ENCODE results near the gene NKAIN4.

DNA sequence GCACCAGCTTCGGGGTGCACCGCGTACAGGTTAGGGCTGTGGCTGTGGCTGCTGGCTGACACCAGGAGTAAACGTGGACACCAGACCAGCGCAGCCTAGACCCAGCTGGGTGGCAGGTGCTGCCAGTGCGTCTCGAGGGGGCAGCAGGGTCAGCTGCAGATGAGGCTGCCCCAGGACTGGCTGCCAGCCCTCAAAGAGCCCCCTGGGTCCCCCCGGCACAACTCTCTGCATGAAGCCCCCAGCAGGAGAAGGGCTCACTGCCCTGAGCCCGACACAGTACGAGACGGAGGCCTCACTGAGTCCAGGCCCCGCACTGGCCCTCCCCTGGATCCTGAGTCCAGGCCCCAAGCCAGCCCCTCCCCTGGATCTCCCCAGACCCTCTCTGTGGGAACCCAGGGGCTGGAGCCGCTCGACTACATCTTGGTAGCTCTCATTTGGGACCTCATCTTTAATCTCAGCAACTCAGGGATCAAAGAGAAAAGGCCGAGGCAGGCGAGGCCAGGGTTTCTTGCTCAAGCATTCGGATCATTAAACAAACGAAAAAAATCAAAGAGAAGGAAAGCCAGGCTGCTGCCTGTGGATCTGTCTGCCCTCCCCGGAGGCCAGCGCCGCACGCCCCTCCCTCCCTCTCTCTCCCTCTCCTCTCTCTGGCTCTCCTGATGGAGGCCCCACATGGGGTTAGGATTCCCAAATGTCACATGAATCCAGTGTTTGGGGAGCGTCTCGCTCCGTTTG lies 7.0 kb upstream of the NKAIN4 start:
- TF ChIP-seq NFRKB (IDR thresholded peaks at IDR 0.05) (no peak), BHLHE40 (IDR thresholded peaks at IDR 0.05; ENCODE audit: borderline replicate concordance) (no peak), FOXK2 (IDR thresholded peaks at IDR 0.05) (no peak), ELF4 (IDR thresholded peaks at IDR 0.05) (no peak), TARDBP (IDR thresholded peaks at IDR 0.05) (no peak), FOXA1 (IDR thresholded peaks at IDR 0.05) (no peak), FOXM1 (IDR thresholded peaks at IDR 0.05; ENCODE audit: borderline replicate concordance) (no peak), ZNF384 (IDR thresholded peaks at IDR 0.05) (no peak), L3MBTL2 (conservative IDR thresholded peaks at IDR 0.05) (no peak)
- TF ChIP-seq, protein P1, sequence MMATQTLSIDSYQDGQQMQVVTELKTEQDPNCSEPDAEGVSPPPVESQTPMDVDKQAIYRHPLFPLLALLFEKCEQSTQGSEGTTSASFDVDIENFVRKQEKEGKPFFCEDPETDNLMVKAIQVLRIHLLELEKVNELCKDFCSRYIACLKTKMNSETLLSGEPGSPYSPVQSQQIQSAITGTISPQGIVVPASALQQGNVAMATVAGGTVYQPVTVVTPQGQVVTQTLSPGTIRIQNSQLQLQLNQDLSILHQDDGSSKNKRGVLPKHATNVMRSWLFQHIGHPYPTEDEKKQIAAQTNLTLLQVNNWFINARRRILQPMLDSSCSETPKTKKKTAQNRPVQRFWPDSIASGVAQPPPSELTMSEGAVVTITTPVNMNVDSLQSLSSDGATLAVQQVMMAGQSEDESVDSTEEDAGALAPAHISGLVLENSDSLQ (IDR thresholded peaks at IDR 0.05), result no peak
